ENCODE measurements around the gene KAT2B.
"Not testable (repeated sequence)": the region's sequence is repeated elsewhere in the genome, so short reads cannot be mapped to it uniquely, and the experiment has no call there.

Gene KAT2B

GRCh38 chr3:20039765-20040547 is at the start of gene KAT2B:
KAT2B (plus strand) TSS chr3:20040446; CDS start chr3:20040478, 32 bp downstream.
- peak; percentile 74 for DNase-seq (ENCODE audit: low read depth)

DNA sequence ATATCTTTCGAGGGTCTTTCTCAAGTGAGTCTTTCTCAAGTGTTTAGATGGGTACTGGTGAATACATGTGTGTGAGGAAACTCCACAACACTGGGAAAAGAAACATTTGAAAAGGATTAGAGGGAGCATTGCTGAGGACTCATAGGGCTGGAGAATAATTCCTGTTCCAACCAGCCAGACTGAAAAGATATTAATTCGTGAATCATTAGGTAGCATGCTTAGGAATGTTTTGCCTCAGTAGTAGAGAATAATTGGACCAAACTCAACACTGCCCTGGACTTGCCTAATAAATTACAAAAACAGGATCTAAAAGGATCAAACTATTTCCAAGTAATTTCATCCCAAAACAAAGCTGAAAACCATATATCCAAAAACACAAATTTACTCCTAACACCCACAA is 45.5 kb upstream of the KAT2B start:
- no peak for DNase-seq (ENCODE audit: low read depth)

- DNase-seq (ENCODE audit: low read depth): no peak
Observed at GRCh38 chr3:19997502-19997901, 42.7 kb upstream of the KAT2B start.

- DNase-seq (ENCODE audit: low read depth): no peak
Observed at GRCh38 chr3:20001932-20002331, 38.3 kb upstream of the KAT2B start.

GRCh38 chr3:20007960-20008359 is 32.3 kb upstream of the KAT2B start:
- DNase-seq (ENCODE audit: low read depth): no peak

DNA sequence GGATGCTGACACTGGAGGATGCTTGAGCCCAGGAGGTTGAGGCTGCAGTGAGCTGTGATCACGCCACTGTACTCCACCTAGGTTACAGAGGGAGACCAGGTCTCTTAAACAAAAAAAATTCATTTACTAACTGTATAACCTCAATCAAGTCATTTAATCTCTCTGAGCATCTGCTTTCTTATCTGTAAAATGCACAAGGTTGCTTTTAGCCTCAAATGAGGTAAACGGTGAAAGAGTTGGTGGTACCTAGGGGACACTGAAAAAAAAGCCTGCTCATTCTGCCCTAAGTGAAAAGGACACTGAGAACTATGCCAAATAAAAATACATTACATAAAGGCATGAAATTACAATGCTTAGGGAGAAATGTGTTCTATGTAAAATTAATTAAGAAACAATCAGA is 31.6 kb upstream of the KAT2B start:
- no peak for DNase-seq (ENCODE audit: low read depth)

- DNase-seq (ENCODE audit: low read depth): no peak
Observed at GRCh38 chr3:20012164-20012563, 28.1 kb upstream of the KAT2B start, which contains the start of gene PP2D1. PP2D1 (minus strand) TSS chr3:20012264; CDS start chr3:20012072, 192 bp downstream.

GRCh38 chr3:20013396-20013795 is 26.9 kb upstream of the KAT2B start:
- DNase-seq (ENCODE audit: low read depth): no peak

DNA sequence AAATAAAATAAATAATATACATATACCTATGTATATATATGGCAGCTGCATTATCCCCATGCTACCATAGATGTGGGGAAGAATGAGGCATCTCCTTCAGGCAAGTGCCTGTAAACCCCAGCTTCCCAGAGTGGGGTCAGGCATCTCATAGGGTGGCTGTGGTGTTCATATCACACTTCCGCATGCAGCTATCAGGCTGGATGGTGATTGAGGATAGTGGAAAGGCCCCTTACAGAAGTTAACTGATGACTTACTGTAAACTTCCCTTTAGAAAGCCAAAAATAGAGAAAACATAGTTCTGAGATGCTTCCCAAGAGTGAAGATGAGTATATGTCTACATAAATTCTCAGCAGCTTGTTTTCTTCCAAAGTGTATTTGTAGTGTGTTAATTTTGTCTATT is 24.7 kb upstream of the KAT2B start:
- no peak for DNase-seq (ENCODE audit: low read depth)

DNA sequence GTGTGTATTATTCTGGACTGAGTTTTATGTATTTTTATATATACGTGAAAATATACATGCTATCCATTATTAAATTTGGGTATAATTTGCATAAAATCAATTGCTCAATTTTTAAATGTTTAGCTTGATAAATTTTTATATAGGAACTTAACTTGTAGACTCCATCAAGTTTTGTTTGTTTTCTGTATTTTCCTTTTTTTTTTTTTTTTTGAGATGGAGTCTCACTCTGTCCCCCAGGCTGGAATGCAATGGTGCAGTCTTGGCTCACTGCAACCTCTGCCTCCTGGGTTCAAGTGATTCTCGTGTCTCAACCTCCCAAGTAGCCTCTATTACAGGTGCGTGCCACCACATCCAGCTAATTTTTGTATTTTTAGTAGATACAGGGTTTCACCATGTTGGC is 24.2 kb upstream of the KAT2B start:
- DNase-seq (ENCODE audit: low read depth): not testable (repeated sequence)

DNA sequence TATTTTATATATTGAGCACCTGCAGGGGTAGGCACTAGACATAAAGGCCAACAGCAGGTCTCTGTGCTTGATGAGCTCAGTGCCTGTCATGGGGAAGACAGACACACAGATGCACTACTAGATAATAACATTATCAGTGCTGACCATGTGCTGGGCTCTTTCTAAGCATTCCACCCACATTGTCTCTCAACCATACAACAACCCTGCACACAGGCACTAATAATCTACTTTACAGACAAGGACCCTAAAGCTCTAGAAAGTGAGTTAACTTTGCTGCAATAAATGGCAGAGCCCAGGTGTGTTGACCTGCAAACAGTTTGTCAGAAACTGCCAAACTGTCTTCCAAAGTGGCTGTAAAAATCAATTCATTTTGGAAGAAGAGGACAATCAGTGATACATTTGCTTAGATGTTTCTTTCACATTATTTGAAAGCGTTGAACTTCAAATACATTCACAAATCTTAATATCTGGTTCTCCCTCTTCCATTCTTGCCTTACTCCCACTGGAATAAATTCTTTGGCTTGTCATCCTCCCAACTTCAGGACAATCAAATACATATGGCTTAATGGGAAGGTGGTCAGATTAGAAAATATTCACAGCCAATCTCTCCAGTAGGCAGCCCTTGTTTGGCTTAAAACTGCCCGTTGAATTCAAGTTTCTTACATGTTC is 17.2 kb upstream of the KAT2B start:
- no peak for DNase-seq (ENCODE audit: low read depth)

GRCh38 chr3:20023623-20024405 is 16.4 kb upstream of the KAT2B start:
- no peak for DNase-seq (ENCODE audit: low read depth)

DNA sequence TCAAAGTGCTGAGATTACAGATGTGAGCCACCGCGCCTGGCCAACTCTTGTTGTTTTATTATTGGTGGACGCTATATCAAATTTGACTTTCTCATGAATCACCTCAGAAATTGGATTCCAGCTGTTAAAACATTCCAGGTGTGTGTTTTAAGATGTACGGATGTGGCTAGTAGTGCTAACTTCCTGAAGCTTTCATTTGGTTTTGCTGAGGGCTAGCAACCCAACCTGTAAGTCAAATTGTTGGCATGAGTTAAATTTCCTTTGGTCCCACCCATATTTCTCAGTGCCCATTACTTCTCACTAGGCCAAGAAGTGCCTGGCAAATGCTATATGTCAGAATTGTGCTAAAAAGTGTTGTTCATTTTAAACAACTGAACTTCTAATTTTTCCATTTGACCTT is 13.1 kb upstream of the KAT2B start:
- DNase-seq (ENCODE audit: low read depth): no peak

GRCh38 chr3:20028905-20029331 is 11.3 kb upstream of the KAT2B start:
- no peak for DNase-seq (ENCODE audit: low read depth)

DNA sequence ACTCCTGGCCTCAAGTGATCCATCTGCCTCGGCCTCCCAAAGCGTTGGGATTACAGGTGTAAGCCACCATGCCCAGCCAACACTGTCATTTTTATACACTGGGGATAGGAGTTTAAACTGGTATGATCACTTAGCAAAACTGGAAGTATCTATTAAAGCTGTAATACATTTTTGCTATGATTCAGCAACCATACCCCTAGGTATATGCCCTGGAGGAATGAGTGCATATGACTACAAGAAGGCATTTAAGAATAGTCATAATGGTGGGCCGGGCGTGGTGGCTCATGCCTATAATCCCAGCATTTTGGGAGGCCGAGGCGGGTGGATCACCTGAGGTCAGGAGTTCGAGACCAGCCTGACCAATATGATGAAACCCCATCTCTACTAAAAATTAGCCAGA is 8.3 kb upstream of the KAT2B start:
- not testable (repeated sequence) for DNase-seq (ENCODE audit: low read depth)

DNA sequence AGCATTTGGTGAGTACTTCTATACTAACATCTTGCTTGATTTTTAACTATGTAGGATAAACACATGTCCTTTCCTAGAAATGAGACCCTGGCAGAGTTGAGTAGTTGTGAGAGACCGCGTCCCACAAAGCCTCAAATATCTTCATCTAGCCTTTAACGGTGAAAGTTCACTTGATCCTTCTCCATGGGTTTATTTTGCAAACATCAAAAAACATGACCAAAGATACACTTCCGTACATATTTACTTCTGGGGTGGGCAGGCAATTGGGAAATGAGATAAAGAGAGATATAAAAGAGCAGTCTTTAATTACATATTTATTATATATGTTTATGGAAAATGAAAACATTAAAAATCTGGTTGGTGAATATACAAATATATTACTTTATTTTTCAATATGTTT is 5.2 kb upstream of the KAT2B start:
- no peak for DNase-seq (ENCODE audit: low read depth)

DNA sequence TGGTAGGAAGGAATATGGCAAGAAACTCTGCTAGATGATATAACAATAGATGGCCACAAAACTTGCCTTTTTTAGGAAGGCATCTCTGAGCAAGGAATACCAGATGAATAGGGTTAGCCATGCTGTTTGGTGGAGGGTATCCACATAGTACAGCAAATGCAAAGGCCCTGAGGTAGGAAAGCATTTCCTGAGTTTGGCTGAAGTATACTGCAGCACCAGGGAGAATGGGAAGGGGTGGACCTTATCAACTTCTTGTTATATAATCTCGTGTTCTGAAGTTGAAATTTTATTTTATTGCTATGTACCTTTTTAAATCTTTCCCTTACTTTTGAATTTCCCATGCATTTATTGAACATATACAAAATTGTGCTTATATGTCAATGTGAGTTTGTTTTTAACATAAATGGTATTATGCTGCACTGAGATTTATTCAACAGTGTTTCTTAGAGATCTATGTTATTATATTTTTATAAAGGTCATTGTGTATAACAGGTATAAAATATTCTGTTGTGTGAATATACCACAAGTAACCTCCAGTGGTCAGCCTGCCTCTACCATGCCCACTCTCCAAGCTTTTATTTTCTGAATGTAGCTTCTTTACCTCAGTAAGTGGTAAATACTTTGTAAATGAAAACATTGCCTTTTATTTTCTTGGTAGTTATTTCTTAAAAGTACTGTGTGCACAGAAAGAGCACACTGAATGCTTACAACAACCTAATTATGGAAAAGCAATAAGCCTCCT is 2.8 kb upstream of the KAT2B start:
- no peak for DNase-seq (ENCODE audit: low read depth)

GRCh38 chr3:20038699-20039465 is 1.4 kb upstream of the KAT2B start:
- DNase-seq (ENCODE audit: low read depth): no peak

DNA sequence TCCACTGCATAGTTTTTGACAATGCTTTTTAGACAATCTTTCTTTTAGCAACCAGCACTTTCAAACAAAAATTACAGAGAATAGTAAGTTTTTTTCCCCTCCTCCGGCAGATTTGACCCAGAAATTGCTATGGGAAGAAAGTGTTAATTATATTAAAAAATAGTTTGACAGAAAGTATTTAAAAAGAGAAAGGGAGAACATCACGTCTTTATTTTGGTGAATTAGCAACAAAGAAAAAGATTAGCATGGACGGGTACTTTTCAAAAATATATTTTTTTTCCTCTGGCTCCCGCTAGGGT is 831 bp upstream of the KAT2B start:
- DNase-seq (ENCODE audit: low read depth): no peak

- peak; percentile 60 for DNase-seq (ENCODE audit: low read depth)
Observed at GRCh38 chr3:20040548-20041196, 426 bp downstream of the KAT2B start.

DNA sequence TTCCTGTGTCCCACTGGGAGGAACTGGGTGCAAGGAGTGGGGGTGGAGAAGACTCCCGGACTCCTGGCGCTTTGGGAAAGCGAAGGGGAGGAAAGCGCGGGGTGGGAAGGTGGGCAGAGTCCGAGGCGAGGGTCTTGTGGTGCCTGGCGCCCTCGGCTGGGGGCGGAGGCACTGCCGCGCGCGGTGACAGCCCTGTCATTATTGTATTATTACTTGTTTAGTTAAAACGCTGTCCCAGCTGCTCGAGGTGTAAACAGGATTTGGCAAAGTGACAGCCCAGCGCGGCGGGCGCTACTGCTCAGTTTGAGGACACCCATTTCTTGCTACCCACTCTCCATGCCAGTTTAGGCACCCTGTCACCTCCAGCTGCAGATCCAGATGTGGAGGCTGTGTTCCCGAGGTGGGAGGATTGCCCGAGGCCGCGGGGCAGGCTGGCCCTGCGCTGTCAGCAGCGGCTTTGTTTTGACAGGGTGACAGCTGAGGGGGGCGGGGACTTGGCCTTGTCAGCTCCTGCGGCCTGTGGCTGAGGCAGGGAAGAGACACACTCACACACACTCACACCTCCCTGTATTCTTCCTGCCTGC is 1.0 kb downstream of the KAT2B start:
- peak; percentile 63 for DNase-seq (ENCODE audit: low read depth)
